GM19099 (cell line): ENCODE results near the gene UBAP1L.

ENCODE experiments used
- POLR2A ChIP-seq: IDR thresholded peaks from 3 replicates; pipeline ENCODE4 v1.6.1; 2011; ENCODE audit warnings: low read depth; ENCODE audit not compliant: insufficient read length; ENCODE audit errors: extremely low read depth

UBAP1L gene

GRCh38 chr15:65101411-65101890 lies 13.5 kb downstream of the UBAP1L start:
- TF ChIP-seq POLR2A, result no peak

- TF ChIP-seq POLR2A, result no peak
Observed at GRCh38 chr15:65100442-65100841, 14.6 kb downstream of the UBAP1L start.

- no peak for TF ChIP-seq POLR2A
Observed at GRCh38 chr15:65099336-65099735, 15.7 kb downstream of the UBAP1L start.

GRCh38 chr15:65097651-65098263 lies 17.2 kb downstream of the UBAP1L start:
- no peak for TF ChIP-seq POLR2A

- TF ChIP-seq POLR2A, result no peak
Observed at GRCh38 chr15:65096481-65097385, 18.3 kb downstream of the UBAP1L start.

- TF ChIP-seq POLR2A, result no peak
Observed at GRCh38 chr15:65095747-65096104, 19.3 kb downstream of the UBAP1L start.

GRCh38 chr15:65095011-65095746 lies 19.8 kb downstream of the UBAP1L start:
- TF ChIP-seq POLR2A, result no peak

- no peak for TF ChIP-seq POLR2A
Observed at GRCh38 chr15:65094294-65094995, 20.6 kb downstream of the UBAP1L start.

GRCh38 chr15:65092911-65093792 lies 21.8 kb downstream of the UBAP1L start:
- TF ChIP-seq POLR2A, result no peak

- TF ChIP-seq POLR2A, result no peak
Observed at GRCh38 chr15:65091946-65092770, 22.8 kb downstream of the UBAP1L start.

GRCh38 chr15:65089206-65089824 lies 25.7 kb downstream of the UBAP1L start:
- TF ChIP-seq POLR2A, result no peak

- no peak for TF ChIP-seq POLR2A
Observed at GRCh38 chr15:65088643-65089021, 26.4 kb downstream of the UBAP1L start.
